Fibroblast of pulmonary artery (primary cell): ENCODE data around the gene LTBP1.
A peak's percentile ranks its signal among the peaks of the same experiment; 100 is the strongest.

Experiments used
- DNase-seq: peaks from one replicate; pipeline ENCODE4 v3.0.0-alpha.2; 2010; ENCODE audit warnings: low read depth
- H3K4me3 ChIP-seq: replicated peaks from 2 replicates; pipeline ENCODE4 v1.5.1; 2011; ENCODE audit warnings: low read depth, mild to moderate bottlenecking, control low read depth, low read length, moderate library complexity
- TF ChIP-seq, protein P1 (sequence below): IDR thresholded peaks from 2 replicates; pipeline ENCODE4 v1.5.1; 2011; ENCODE audit warnings: mild to moderate bottlenecking, control low read depth, low read length, inconsistent platforms; ENCODE audit errors: missing control alignments

LTBP1 gene

DNA sequence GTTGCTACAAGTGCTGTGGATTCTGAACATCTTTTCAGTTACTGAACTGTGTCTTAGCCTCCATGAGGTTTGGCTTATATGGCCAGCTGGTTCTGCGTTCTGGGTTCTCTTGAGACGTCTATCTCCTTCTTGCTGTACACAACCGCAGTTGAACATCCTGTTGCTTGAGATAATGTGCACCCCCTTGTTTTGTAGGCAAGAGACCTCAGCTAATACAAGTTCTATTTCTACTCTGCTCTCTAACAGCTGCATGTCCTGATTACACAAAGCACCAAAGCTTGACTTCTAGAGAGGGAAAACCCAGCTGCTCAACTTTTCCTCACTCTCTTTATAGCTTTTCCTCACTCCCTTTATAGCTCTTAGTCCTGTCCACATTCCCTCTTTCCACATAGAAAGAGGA lies 176.0 kb downstream of the LTBP1 start:
- TF ChIP-seq, protein P1, sequence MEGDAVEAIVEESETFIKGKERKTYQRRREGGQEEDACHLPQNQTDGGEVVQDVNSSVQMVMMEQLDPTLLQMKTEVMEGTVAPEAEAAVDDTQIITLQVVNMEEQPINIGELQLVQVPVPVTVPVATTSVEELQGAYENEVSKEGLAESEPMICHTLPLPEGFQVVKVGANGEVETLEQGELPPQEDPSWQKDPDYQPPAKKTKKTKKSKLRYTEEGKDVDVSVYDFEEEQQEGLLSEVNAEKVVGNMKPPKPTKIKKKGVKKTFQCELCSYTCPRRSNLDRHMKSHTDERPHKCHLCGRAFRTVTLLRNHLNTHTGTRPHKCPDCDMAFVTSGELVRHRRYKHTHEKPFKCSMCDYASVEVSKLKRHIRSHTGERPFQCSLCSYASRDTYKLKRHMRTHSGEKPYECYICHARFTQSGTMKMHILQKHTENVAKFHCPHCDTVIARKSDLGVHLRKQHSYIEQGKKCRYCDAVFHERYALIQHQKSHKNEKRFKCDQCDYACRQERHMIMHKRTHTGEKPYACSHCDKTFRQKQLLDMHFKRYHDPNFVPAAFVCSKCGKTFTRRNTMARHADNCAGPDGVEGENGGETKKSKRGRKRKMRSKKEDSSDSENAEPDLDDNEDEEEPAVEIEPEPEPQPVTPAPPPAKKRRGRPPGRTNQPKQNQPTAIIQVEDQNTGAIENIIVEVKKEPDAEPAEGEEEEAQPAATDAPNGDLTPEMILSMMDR: no peak
- H3K4me3 ChIP-seq: no peak overlapping the region
- DNase-seq: no peak

DNA sequence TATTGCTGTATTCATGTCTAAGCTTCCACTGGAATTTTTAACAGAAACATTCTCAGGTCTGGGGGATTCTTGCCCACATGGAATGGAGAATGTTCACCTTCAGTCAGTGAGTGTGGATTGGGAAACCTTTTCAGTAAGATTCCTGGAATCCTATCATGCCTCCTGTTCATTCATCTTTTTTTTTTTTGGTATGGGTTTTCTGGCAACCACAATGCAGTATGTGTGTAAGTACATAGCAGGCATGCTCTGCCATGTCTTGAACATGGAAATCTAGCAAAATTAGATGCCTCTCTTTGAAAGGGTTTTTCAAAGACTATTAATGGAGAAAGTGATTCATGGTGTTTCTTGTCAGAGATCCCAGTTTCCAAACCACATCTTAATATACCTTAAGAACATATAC lies 176.5 kb downstream of the LTBP1 start:
- TF ChIP-seq, protein P1: no peak
- H3K4me3 ChIP-seq: no peak overlapping the region
- no peak for DNase-seq

DNA sequence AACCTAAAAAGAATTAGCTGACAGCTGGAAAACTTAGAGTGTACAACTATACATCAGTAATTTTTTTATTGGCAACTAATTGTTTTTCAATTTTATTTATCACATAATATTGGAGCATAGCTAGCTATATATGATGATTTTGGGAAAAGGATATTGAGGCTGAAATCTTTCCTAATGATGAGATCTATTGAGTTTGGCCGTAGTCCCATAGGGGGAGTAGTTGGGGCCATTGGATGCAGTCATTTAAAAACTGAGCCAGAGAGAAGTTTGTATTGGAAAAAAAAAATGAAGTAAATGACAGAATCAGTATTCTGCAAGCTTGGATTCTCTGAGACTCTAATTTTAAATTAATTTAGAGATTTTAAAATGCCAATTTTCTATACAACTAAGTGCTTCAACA lies 179.8 kb downstream of the LTBP1 start:
- no peak overlapping the region for H3K4me3 ChIP-seq
- TF ChIP-seq, protein P1: peak; percentile 15
- no peak for DNase-seq

DNA sequence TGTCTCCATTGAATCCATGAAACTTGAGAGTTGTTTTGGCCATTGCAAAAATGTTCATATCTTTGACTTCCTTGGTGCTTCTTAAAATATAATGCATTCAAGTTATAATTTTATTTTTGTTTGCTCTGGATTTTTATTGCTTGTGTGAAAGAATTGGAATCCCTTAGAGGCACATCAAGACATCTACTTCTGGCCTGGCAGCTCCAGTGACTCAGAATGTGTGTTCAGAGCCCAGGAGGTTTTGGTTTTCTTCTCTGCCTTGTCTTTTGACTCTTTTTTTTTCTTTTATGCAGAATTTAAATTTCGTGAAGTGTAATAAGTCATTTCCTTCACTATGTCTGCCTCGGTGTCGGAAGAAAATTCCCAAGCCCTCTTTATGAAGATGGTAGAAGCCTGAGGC lies 180.2 kb downstream of the LTBP1 start:
- no peak for DNase-seq

DNA sequence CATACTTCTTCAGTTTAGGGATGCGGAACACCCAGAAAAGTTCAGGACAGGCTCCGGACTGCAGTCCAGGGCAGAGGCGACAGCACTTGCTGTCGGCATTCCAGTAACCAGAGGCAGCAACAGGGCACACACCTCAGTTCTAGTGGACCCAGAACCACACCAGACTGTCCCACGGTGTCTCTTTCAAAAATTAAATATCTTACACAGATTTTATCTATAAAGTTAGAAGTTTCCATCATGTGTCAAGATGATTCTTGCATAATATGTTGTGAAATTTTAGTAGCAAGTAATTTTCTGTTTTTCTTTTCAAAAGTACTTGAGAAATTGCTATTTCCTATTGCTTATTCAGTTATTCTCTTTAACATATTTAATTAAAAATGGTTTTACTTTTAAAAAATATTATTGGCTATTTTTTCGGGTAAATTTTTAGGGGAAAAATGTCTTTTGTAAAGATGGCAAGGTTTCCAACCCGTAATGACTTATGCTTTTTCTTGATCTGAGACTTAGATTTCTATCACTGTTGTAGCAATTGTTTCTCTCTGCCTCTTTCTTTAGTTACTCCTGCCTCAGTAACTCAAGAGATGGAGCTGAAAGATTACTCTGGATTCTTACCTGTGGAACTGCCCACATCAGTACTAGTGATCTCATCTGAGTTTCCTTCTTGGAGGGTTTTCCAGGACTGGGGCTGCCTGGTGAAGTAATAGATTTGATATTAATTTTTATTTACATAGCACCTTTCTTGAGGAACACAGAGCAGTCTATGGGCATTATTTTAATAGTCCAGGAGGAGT lies 182.7 kb downstream of the LTBP1 start:
- TF ChIP-seq, protein P1: no peak
- DNase-seq: no peak
- no peak overlapping the region for H3K4me3 ChIP-seq

More for the DNA sequence above, 180.2 kb downstream of the LTBP1 start:
- TF ChIP-seq, protein P1: no peak
- H3K4me3 ChIP-seq: no peak overlapping the region

DNA sequence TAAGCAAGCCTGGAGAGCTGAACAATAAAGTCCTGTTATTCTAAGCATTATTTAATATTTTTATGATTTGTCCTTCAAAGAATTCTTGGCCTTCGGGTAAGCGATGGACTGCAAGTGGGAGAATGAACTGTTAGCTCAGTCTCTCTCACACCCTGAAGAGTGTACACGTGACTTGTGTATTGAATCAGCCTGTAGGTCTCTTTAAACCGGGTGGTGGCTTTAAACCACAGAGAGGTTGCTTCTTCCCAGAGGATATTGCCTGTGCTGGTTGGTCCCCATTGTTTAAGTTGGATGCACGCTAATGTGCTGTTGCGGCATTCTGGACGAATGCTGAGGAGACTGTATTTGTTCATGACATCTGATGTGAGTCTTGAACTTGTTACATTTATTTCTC lies 183.3 kb downstream of the LTBP1 start:
- H3K4me3 ChIP-seq: no peak overlapping the region
- no peak for DNase-seq
- TF ChIP-seq, protein P1: no peak

DNA sequence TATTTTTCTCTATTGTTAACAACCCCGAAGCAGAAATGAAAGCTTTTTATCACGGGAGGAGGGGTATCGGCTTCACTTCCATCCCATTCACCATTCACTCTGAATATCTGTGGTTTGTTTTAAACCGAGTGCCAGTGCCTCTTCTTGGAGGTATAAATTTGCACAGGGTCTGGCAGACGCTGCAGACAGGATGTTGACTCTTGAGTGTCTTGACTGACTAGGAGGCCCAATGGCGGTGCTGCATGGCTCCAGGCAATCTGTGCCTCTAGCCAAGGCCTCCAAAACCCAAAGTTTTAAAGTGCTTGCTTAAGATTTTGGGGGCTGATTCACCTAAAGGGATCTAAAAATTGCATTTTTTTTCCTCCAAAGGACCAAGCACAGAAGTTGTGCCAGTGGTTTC lies 183.8 kb downstream of the LTBP1 start:
- no peak for DNase-seq
- TF ChIP-seq, protein P1: no peak
- H3K4me3 ChIP-seq: no peak overlapping the region
